Keratinocyte (primary cell): Measurements from ENCODE around the gene BCAS3.

Source experiments
- EZH2 ChIP-seq: IDR thresholded peaks from one replicate; pipeline ENCODE4 v1.6.1; 2012; ENCODE audit warnings: inconsistent platforms, mild to moderate bottlenecking, low read length, moderate library complexity
- TF ChIP-seq, protein P1 (sequence below), 3 experiments: IDR thresholded peaks in 1 of 3; conservative IDR thresholded peaks in 1 of 3; optimal IDR thresholded peaks in 1 of 3; 2 replicates in 2 of 3; 3 replicates in 1 of 3; pipeline versions ENCODE3 to v1.5.1; 2011; ENCODE audit warnings: low read length in 3 of 3, mild to moderate bottlenecking in 3 of 3, moderate library complexity in 2 of 3, control low read depth in 1 of 3, inconsistent platforms in 1 of 3; ENCODE audit not compliant: insufficient read depth in 2 of 3; ENCODE audit errors: extremely low read depth in 1 of 3

DNA sequence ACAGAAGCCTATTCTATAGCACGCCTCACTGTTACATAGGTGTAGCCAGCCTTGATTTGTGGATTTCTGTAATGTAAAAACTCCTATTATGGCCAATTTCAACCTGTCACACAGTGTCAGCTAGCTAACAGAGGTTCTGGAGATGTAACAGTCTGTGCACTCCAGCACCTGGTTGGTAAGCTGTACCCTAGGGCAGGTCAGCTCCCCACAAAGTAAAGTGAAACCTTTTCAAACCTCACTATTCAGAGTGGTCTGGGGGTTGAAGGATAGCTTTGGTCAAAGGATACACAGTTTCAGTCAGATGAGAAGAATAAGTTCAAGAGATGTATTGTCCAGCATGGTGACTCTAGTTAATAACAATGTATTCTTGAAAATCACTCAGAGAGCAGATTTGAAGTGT, 693.5 kb downstream of the BCAS3 start:
- TF ChIP-seq, protein P1, sequence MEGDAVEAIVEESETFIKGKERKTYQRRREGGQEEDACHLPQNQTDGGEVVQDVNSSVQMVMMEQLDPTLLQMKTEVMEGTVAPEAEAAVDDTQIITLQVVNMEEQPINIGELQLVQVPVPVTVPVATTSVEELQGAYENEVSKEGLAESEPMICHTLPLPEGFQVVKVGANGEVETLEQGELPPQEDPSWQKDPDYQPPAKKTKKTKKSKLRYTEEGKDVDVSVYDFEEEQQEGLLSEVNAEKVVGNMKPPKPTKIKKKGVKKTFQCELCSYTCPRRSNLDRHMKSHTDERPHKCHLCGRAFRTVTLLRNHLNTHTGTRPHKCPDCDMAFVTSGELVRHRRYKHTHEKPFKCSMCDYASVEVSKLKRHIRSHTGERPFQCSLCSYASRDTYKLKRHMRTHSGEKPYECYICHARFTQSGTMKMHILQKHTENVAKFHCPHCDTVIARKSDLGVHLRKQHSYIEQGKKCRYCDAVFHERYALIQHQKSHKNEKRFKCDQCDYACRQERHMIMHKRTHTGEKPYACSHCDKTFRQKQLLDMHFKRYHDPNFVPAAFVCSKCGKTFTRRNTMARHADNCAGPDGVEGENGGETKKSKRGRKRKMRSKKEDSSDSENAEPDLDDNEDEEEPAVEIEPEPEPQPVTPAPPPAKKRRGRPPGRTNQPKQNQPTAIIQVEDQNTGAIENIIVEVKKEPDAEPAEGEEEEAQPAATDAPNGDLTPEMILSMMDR (optimal IDR thresholded peaks at IDR 0.05 in 1 of 3, IDR thresholded peaks at IDR 0.05 in 1 of 3, conservative IDR thresholded peaks at IDR 0.05 in 1 of 3; ENCODE audit: extremely low read depth in 1 of 3, insufficient read depth in 2 of 3, low read length in 3 of 3) = no peak
- TF ChIP-seq EZH2 = no peak
